ENCODE measurements around the gene MRM2. TPM values are rescaled to one million over a fixed set of nuclear protein-coding genes. Genes with fewer than 3 reads are reported as not detected.

MRM2 gene
- total RNA-seq, 2 experiments from 2014 or later: 3.6 to 3.7 TPM

DNA sequence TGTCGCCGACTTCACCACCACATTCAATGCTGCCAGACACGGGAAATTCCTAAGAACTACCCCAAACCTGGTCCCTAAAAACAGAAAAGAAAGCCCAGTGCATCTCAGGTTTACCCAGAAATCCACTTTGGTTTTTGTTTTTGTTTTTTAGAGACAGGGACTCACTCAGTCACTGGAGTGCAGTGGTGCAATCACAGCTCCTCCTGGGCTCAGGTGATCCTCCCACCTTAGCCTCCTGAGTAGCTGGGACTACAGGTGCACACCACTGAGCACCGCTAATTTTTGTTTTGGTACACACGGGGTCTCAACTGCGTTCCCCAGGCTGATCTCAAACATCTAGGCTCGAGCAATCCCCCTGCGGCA is 32.1 kb downstream of the MRM2 start:
- H3K9me3 Mint-ChIP-seq: no peaks in the 10 kb centered on the region
- no peak overlapping the region for H3K27ac ChIP-seq (ENCODE audit: low read depth in 1 of 2, low read length in 2 of 2)
- ATAC-seq (ENCODE audit: poor library complexity) (no peak), DNase-seq (no peak)
- peaks cover 53% of the 10 kb centered on the region for H3K36me3 Mint-ChIP-seq (ENCODE audit: low read depth)
- no peaks in the 10 kb centered on the region for H3K4me1 Mint-ChIP-seq (ENCODE audit: low read depth)
- ChIA-PET POLR2A (interaction anchor here (0.7 kb wide), 1 partner anchor 117 kb away, joined by 4 read pairs; no protein-coding TSS in a partner anchor), CTCF (no interaction called here)
- no peaks in the 10 kb centered on the region for H3K27me3 Mint-ChIP-seq
- no peak overlapping the region for H3K4me3 ChIP-seq (ENCODE audit: low read length)
- no peaks in the 10 kb centered on the region for H3K9me3 ChIP-seq (ENCODE audit: control insufficient read depth in 1 of 2, insufficient read depth in 1 of 2, low read length in 2 of 2)
- H3K4me3 Mint-ChIP-seq: no peak overlapping the region
- peaks cover 7% of the 10 kb centered on the region for H3K4me1 ChIP-seq (ENCODE audit: insufficient read depth, low read length)
- H3K27ac Mint-ChIP-seq: no peak overlapping the region
- intact Hi-C loops (cut with DNase I, micrococcal nuclease): loop anchor here (1.0 to 10.0 kb wide), 5 partner anchors 315 to 631 kb away; no protein-coding TSS in a partner anchor
- peaks cover 40% of the 10 kb centered on the region for H3K36me3 ChIP-seq (ENCODE audit: insufficient read depth, low read length)
- H3K27me3 ChIP-seq (ENCODE audit: control insufficient read depth in 1 of 2, insufficient read depth in 2 of 2, low read length in 2 of 2): no peaks in the 10 kb centered on the region
- TF ChIP-seq, protein P1, sequence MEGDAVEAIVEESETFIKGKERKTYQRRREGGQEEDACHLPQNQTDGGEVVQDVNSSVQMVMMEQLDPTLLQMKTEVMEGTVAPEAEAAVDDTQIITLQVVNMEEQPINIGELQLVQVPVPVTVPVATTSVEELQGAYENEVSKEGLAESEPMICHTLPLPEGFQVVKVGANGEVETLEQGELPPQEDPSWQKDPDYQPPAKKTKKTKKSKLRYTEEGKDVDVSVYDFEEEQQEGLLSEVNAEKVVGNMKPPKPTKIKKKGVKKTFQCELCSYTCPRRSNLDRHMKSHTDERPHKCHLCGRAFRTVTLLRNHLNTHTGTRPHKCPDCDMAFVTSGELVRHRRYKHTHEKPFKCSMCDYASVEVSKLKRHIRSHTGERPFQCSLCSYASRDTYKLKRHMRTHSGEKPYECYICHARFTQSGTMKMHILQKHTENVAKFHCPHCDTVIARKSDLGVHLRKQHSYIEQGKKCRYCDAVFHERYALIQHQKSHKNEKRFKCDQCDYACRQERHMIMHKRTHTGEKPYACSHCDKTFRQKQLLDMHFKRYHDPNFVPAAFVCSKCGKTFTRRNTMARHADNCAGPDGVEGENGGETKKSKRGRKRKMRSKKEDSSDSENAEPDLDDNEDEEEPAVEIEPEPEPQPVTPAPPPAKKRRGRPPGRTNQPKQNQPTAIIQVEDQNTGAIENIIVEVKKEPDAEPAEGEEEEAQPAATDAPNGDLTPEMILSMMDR (IDR thresholded peaks at IDR 0.05): no peak

DNA sequence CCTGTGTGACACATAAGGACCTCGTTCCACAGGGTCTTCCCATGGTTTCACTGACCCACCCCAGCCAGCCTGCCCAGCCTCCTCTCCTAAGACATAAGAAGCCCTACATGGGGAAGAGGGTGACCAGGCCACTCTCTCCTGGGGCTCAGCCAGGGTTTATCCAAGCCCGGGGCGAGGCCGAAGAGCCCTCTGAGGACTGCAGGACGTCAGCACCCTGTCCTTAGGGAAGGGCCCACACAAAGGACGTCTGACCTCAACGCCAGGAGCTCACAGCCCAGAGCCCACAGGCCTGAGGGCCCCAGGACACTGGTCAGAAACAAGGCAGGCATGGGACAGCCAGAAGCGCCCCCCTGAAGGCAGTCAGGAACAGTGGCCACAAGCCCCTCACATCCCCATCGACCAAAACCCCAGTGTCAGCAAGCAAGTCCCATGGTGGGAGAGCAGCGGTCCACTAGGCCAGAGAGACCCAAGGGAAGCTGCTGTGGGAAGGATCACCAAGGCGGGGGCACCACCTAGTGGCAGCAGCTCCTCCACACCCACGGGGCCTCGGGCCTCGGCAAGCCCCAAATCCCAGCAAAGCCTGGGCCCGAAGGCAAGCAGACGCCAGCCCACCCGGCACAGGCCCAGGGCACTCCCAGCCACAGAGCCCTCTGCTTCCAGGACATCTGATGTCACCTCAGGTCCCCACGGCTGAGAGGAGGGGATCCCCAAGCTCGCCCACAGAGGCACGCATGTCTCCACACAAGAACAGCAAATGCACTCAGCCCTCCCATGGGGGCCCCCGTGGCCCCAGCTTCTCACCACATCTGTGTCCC is 32.7 kb downstream of the MRM2 start:
- POLR2A ChIA-PET: interaction anchor here (0.7 kb wide), 1 partner anchor 118 kb away, joined by 4 read pairs; no protein-coding TSS in a partner anchor
- intact Hi-C loops (cut with DNase I, micrococcal nuclease): loop anchor here (1.0 to 10.0 kb wide), 5 partner anchors 315 to 631 kb away; no protein-coding TSS in a partner anchor
- no peak overlapping the region for H3K27ac Mint-ChIP-seq

DNA sequence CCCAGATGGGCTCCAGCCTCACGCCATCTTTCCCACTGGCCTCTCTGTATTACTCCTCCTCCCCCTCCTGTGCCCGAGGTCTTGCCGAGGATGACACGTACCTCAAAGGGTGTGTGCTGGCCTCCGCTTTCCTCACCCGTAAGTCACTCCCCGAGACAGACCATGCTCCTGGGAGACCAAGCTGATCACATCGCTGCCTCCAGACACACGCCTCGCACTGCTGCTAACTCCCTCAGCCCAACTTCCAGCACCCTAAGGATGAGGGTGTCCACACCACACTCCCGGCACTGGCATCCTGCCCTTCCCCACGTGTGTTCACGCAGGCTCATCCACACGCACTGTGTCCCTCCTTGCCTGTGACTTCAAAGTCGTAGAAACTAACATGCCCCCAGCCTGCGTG is 33.3 kb downstream of the MRM2 start:
- ChIA-PET POLR2A (no interaction called here), CTCF (no interaction called here)
- intact Hi-C loops (cut with DNase I, micrococcal nuclease): loop anchor here (1.0 to 10.0 kb wide), 5 partner anchors 314 to 630 kb away; no protein-coding TSS in a partner anchor
- Histone ChIP-seq H3K4me3 (ENCODE audit: low read length) (no peak overlapping the region), H3K9me3 (ENCODE audit: control insufficient read depth in 1 of 2, insufficient read depth in 1 of 2, low read length in 2 of 2) (no peaks in the 10 kb centered on the region), H3K27ac (ENCODE audit: low read depth in 1 of 2, low read length in 2 of 2) (no peak overlapping the region), H3K27me3 (ENCODE audit: control insufficient read depth in 1 of 2, insufficient read depth in 2 of 2, low read length in 2 of 2) (no peaks in the 10 kb centered on the region), H3K36me3 (ENCODE audit: insufficient read depth, low read length) (peaks cover 30% of the 10 kb centered on the region), H3K4me1 (ENCODE audit: insufficient read depth, low read length) (no peaks in the 10 kb centered on the region)
- no peak overlapping the region for H3K27ac Mint-ChIP-seq
- peak in 1 of 14 experiments; percentile 14 for DNase-seq
- no peak overlapping the region for H3K4me3 Mint-ChIP-seq
- peaks cover 4% of the 10 kb centered on the region for H3K4me1 Mint-ChIP-seq (ENCODE audit: low read depth)
- H3K27me3 Mint-ChIP-seq: no peaks in the 10 kb centered on the region
- H3K36me3 Mint-ChIP-seq (ENCODE audit: low read depth): peaks cover 44% of the 10 kb centered on the region
- no peaks in the 10 kb centered on the region for H3K9me3 Mint-ChIP-seq
- ATAC-seq (ENCODE audit: poor library complexity): no peak
- TF ChIP-seq, protein P1 (IDR thresholded peaks at IDR 0.05): no peak

More for the DNA sequence above, 32.7 kb downstream of the MRM2 start:
- no peaks in the 10 kb centered on the region for H3K9me3 Mint-ChIP-seq
- peaks cover under 1% of the 10 kb centered on the region for H3K4me1 Mint-ChIP-seq (ENCODE audit: low read depth)
- peaks cover 47% of the 10 kb centered on the region for H3K36me3 Mint-ChIP-seq (ENCODE audit: low read depth)
- Histone ChIP-seq H3K27ac (ENCODE audit: low read depth in 1 of 2, low read length in 2 of 2) (no peak overlapping the region), H3K4me1 (ENCODE audit: insufficient read depth, low read length) (peaks cover 2% of the 10 kb centered on the region), H3K9me3 (ENCODE audit: control insufficient read depth in 1 of 2, insufficient read depth in 1 of 2, low read length in 2 of 2) (no peaks in the 10 kb centered on the region), H3K27me3 (ENCODE audit: control insufficient read depth in 1 of 2, insufficient read depth in 2 of 2, low read length in 2 of 2) (no peaks in the 10 kb centered on the region), H3K4me3 (ENCODE audit: low read length) (no peak overlapping the region), H3K36me3 (ENCODE audit: insufficient read depth, low read length) (peaks cover 35% of the 10 kb centered on the region)
- CTCF ChIA-PET: no interaction called here
- H3K27me3 Mint-ChIP-seq: no peaks in the 10 kb centered on the region
- peak; percentile 11 to 61 (median 32) for DNase-seq
- ATAC-seq (ENCODE audit: poor library complexity): peak; percentile 61
- TF ChIP-seq, protein P1 (IDR thresholded peaks at IDR 0.05): peak; percentile 33
- H3K4me3 Mint-ChIP-seq: no peak overlapping the region

All from CD4-positive, alpha-beta T cell (primary cell).